Natural killer cell (primary cell): Measurements from ENCODE around the gene UBE2D2. TPM values are rescaled to one million over a fixed set of nuclear protein-coding genes. Genes with fewer than 3 reads are reported as not detected.

Source experiments
- ATAC-seq, 3 donors: fragments of 150-1000 bp in 2 of 3; fragments of 200-7000 bp in 1 of 3; cut with Tn5 transposase; 1 replicate in 1 of 3; 2 replicates in 2 of 3; pipeline ENCODE4 v1.10.0; 2021; ENCODE audit warnings: mild to moderate bottlenecking in 2 of 3, moderate library complexity in 2 of 3
- DNase-seq, 2 donors: peaks; one replicate each; pipeline versions ENCODE4 v3.0.0 to v3.0.0-alpha.2; 2013 to 2021; ENCODE audit warnings: mixed read lengths in 1 of 2
- H3K27ac ChIP-seq: one replicate; pipeline ENCODE4 v1.5.1; 2013; ENCODE audit warnings: mild to moderate bottlenecking, low read length
- H3K27me3 ChIP-seq: one replicate; pipeline ENCODE4 v1.6.1; 2013; ENCODE audit warnings: low read length; ENCODE audit not compliant: control insufficient read depth, insufficient read depth
- H3K36me3 ChIP-seq: one replicate; pipeline ENCODE4 v1.6.1; 2013; ENCODE audit warnings: low read length; ENCODE audit not compliant: control insufficient read depth, insufficient read depth
- H3K4me1 ChIP-seq: one replicate; pipeline ENCODE4 v1.6.1; 2013; ENCODE audit warnings: low read length; ENCODE audit not compliant: control insufficient read depth, insufficient read depth
- H3K4me3 ChIP-seq: one replicate; pipeline ENCODE4 v1.5.1; 2013; ENCODE audit warnings: low read length
- H3K9me3 ChIP-seq: one replicate; pipeline ENCODE4 v1.6.1; 2013; ENCODE audit warnings: low read length; ENCODE audit not compliant: control insufficient read depth, insufficient read depth
- H3K27ac Mint-ChIP-seq, 2 donors: one replicate each; pipeline ENCODE4 v1.8.0; 2022; ENCODE audit warnings: mild to moderate bottlenecking in 2 of 2, mixed read lengths in 2 of 2, moderate library complexity in 1 of 2
- H3K27me3 Mint-ChIP-seq, 2 donors: one replicate each; pipeline ENCODE4 v1.8.0; 2022; ENCODE audit warnings: low read depth in 2 of 2, mixed read lengths in 2 of 2
- H3K36me3 Mint-ChIP-seq: one replicate; pipeline ENCODE4 v1.8.0; 2022; ENCODE audit warnings: mixed read lengths
- H3K4me1 Mint-ChIP-seq, 2 donors: one replicate each; pipeline ENCODE4 v1.8.0; 2022; ENCODE audit warnings: mixed read lengths in 2 of 2
- H3K4me3 Mint-ChIP-seq: one replicate; pipeline ENCODE4 v1.8.0; 2022; ENCODE audit warnings: mild to moderate bottlenecking, moderate library complexity, mixed read lengths
- H3K9me3 Mint-ChIP-seq, 2 donors: one replicate each; pipeline ENCODE4 v1.8.0; 2022; ENCODE audit warnings: mixed read lengths in 2 of 2
- WGBS: methylation state at CpG from one replicate; pipeline ENCODE4 v1.1.7; 2013; ENCODE audit warnings: missing lambda C conversion rate; ENCODE audit not compliant: insufficient coverage; 5-methylcytosine and 5-hydroxymethylcytosine counted together
- intact Hi-C: fragments of 100-400 bp; cut with micrococcal nuclease; formaldehyde crosslinking; loops from one replicate; pipeline ENCODE4 v1.14.2; 2022
- total RNA-seq, 4 donors: library from RNA; stranded (reverse); fragments of 120-200 nt in 1 of 4; gene quantifications; one replicate each; pipeline versions ENCODE4 v1.2.3 to v1.2.4, GENCODE V29; 2013 to 2022
- TF ChIP-seq, protein P1 (sequence below): fragments of 200-600 bp; IDR thresholded peaks from one replicate; pipeline ENCODE4 v1.8.0; 2022; ENCODE audit warnings: antibody characterized with exemption

Gene UBE2D2
- total RNA-seq, 3 donors from 2014 or later (not counting 1 experiment from before 2014, with no cell fraction given), result 127 to 139 (median 131) TPM

DNA sequence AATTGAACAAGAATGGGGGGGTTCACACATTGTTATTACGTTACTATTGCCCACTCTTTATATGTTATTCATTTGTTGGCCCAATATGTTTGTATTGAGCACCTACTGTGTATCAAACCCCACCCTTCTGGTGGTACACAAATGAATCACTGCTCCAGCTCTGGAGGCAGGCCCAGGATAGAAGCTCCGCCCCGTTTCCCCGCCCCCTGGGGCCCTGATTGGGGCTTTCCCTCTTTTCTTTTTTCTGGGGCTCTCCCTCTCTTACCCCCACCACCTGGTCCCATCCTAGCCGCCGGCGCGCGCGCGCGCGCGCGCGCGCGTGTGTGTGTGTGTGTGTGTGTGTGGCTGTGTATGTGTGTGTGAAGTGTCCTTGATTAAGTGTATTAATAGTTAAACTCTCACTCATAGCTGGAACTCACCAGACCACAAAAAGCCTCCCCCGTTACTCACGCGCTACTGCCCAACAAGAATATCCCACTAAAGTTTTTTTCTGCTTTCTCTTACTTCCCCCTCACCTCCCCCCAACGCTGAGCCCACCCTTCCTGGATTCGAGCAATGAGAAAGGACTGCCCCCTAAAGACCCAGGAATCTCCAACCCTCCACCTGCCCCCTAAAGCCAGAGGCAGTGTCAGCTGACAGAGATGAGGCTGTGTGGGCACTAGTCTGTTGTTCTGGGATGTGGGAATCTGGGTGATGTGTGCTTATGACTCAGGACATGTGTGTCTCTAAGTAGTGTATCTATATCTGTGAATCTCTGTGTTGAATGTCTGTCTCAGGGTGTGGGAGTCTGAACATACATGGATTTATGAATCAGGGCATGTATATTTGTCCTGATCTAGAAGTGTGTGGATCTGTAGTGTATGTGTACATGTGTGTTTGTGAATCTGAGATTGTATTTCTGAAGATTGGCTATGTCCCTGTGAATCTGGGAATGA is 91.0 kb downstream of the UBE2D2 start:
- peak; percentile 50 to 66 (median 64) for ATAC-seq
- Mint-ChIP-seq H3K27me3 (no peaks in the 10 kb centered on the region), H3K4me1 (peaks cover 66 to 84% of the 10 kb centered on the region in 2 donors), H3K36me3 (no peaks in the 10 kb centered on the region), H3K4me3 (peak overlapping the region; percentile 88), H3K27ac (peak overlapping the region; percentile 91 to 94), H3K9me3 (no peaks in the 10 kb centered on the region)
- 1% methylated on average over 9 of the region's 23 CpGs for WGBS
- Histone ChIP-seq H3K27ac (peak overlapping the region; percentile 85), H3K9me3 (no peaks in the 10 kb centered on the region), H3K27me3 (no peaks in the 10 kb centered on the region), H3K4me1 (peaks cover 85% of the 10 kb centered on the region), H3K36me3 (no peaks in the 10 kb centered on the region), H3K4me3 (peak overlapping the region; percentile 73)
- DNase-seq, result peak; percentile 81 to 84
- intact Hi-C loops, result loop anchor here (1.0 to 2.0 kb wide), 4 partner anchors 9 to 59 kb away; no protein-coding TSS in a partner anchor
- TF ChIP-seq, protein P1, sequence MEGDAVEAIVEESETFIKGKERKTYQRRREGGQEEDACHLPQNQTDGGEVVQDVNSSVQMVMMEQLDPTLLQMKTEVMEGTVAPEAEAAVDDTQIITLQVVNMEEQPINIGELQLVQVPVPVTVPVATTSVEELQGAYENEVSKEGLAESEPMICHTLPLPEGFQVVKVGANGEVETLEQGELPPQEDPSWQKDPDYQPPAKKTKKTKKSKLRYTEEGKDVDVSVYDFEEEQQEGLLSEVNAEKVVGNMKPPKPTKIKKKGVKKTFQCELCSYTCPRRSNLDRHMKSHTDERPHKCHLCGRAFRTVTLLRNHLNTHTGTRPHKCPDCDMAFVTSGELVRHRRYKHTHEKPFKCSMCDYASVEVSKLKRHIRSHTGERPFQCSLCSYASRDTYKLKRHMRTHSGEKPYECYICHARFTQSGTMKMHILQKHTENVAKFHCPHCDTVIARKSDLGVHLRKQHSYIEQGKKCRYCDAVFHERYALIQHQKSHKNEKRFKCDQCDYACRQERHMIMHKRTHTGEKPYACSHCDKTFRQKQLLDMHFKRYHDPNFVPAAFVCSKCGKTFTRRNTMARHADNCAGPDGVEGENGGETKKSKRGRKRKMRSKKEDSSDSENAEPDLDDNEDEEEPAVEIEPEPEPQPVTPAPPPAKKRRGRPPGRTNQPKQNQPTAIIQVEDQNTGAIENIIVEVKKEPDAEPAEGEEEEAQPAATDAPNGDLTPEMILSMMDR, result no peak

- WGBS, result 26% methylated on average over 3 of the region's 5 CpGs
- intact Hi-C loops, result loop anchor here (1.0 to 2.0 kb wide), 4 partner anchors 8 to 58 kb away; no protein-coding TSS in a partner anchor
- Histone ChIP-seq H3K4me3 (peak overlapping the region; percentile 23), H3K27me3 (no peaks in the 10 kb centered on the region), H3K9me3 (no peaks in the 10 kb centered on the region), H3K27ac (peak overlapping the region; percentile 85), H3K36me3 (no peaks in the 10 kb centered on the region), H3K4me1 (peaks cover 85% of the 10 kb centered on the region)
- peak overlapping the region; percentile 88 for H3K4me3 Mint-ChIP-seq
- DNase-seq (peak in 1 of 2 donors; percentile 43), ATAC-seq (peak; percentile 49 to 66 (median 59))
- TF ChIP-seq, protein P1, result no peak
- no peaks in the 10 kb centered on the region for H3K36me3 Mint-ChIP-seq
- peaks cover 72 to 84% of the 10 kb centered on the region in 2 donors for H3K4me1 Mint-ChIP-seq
- H3K27ac Mint-ChIP-seq, result peak overlapping the region; percentile 91 to 94
- H3K9me3 Mint-ChIP-seq, result no peaks in the 10 kb centered on the region
- no peaks in the 10 kb centered on the region for H3K27me3 Mint-ChIP-seq
Observed at GRCh38 chr5:139652788-139653241, 91.7 kb downstream of the UBE2D2 start.

DNA sequence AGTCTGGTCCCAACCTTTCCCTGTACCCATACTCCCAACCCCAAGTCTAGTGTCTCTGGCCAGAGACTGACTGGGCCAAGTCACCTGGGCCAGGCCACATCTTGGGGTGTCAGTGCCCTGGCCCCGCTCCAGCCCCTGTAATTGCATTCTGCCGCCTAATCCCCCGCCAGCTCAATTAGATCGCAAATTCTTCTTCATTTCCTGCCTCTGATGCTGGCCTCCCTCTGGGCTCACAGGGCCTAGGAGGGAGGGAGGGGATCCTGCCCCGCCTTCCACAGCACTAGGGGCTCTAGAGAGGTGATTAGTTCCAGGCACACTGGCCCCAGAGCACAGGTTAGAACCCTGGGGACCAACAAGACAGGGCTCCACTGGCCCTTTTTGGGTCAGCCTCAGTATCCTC is 92.5 kb downstream of the UBE2D2 start:
- Histone ChIP-seq H3K4me3 (no peak overlapping the region), H3K27me3 (no peaks in the 10 kb centered on the region), H3K4me1 (peaks cover 91% of the 10 kb centered on the region), H3K9me3 (no peaks in the 10 kb centered on the region), H3K27ac (peak overlapping the region; percentile 85), H3K36me3 (no peaks in the 10 kb centered on the region)
- DNase-seq, result no peak
- Mint-ChIP-seq H3K27ac (peak overlapping the region; percentile 91 to 94), H3K9me3 (no peaks in the 10 kb centered on the region), H3K36me3 (no peaks in the 10 kb centered on the region), H3K4me3 (peak overlapping the region; percentile 88), H3K4me1 (peaks cover 80 to 91% of the 10 kb centered on the region in 2 donors), H3K27me3 (no peaks in the 10 kb centered on the region)
- ATAC-seq, result no peak
- WGBS, result 19% methylated on average over 5 of the region's 5 CpGs
- intact Hi-C loops, result loop anchor here (2.0 kb wide), 1 partner anchor 57 kb away; no protein-coding TSS in a partner anchor
- TF ChIP-seq, protein P1, result no peak
